Caco-2 (cell line): ENCODE results near the gene EFCAB5. TPM values are rescaled to one million over a fixed set of nuclear protein-coding genes. Genes with fewer than 3 reads are reported as not detected.

ENCODE experiments used
- BruUV-seq: library from RNA; stranded (reverse); fragments of 400-500 nt; replicated peaks from 2 replicates; lab custom pipeline; 2021; lab: Mats Ljungman, UMichigan
- CTCF ChIA-PET: fragments of 300-600 bp; sonication (Branson Sonifier 250); formaldehyde crosslinking; loops from one replicate; lab custom pipeline; 2022; ENCODE audit warnings: antibody characterized with exemption; lab: Charles Lee
- POLR2A ChIA-PET: fragments of 300-600 bp; sonication (Branson Sonifier 250); formaldehyde crosslinking; loops from one replicate; lab custom pipeline; 2022; ENCODE audit warnings: antibody characterized with exemption; lab: Charles Lee
- DNase-seq, 2 experiments: peaks; one replicate each; pipeline versions ENCODE4 v3.0.0 to v3.0.0-alpha.2; 2020 to 2022
- H3K27me3 ChIP-seq: replicated peaks from 2 replicates; pipeline ENCODE4 v1.6.0; 2011; ENCODE audit warnings: low read length; ENCODE audit not compliant: control insufficient read depth, insufficient read depth
- H3K36me3 ChIP-seq: 2 replicates; pipeline ENCODE4 v1.5.1; 2011; ENCODE audit warnings: low read length; ENCODE audit not compliant: control insufficient read depth, insufficient read depth
- H3K4me1 ChIP-seq: fragments of 250-450 bp; sonication (Bioruptor Pico); 2 replicates; pipeline ENCODE4 v1.5.1; 2020; ENCODE audit warnings: mild to moderate bottlenecking
- H3K4me3 ChIP-seq: 2 replicates; pipeline ENCODE4 v1.5.1; 2011; ENCODE audit warnings: low read depth, mild to moderate bottlenecking, control low read depth, low read length
- H3K9me3 ChIP-seq: fragments of 250-450 bp; sonication (Bioruptor Pico); 2 replicates; pipeline ENCODE4 v1.5.1; 2020; ENCODE audit warnings: mild to moderate bottlenecking, moderate library complexity
- H3K27ac Mint-ChIP-seq: one replicate; pipeline ENCODE4 v1.8.0; 2022; ENCODE audit warnings: mixed read lengths; ENCODE audit not compliant: unreplicated experiment
- H3K27me3 Mint-ChIP-seq: one replicate; pipeline ENCODE4 v1.8.0; 2022; ENCODE audit warnings: mixed read lengths; ENCODE audit not compliant: insufficient read depth, unreplicated experiment
- H3K36me3 Mint-ChIP-seq: one replicate; pipeline ENCODE4 v1.8.0; 2022; ENCODE audit warnings: mild to moderate bottlenecking, mixed read lengths; ENCODE audit not compliant: insufficient read depth, unreplicated experiment
- H3K4me1 Mint-ChIP-seq: one replicate; pipeline ENCODE4 v1.8.0; 2022; ENCODE audit warnings: low read depth, mixed read lengths; ENCODE audit not compliant: unreplicated experiment
- H3K4me3 Mint-ChIP-seq: one replicate; pipeline ENCODE4 v1.8.0; 2022; ENCODE audit warnings: mild to moderate bottlenecking, moderate library complexity, mixed read lengths; ENCODE audit not compliant: unreplicated experiment
- H3K9me3 Mint-ChIP-seq: one replicate; pipeline ENCODE4 v1.8.0; 2022; ENCODE audit warnings: mixed read lengths; ENCODE audit not compliant: unreplicated experiment
- intact Hi-C: fragments of 100-400 bp; cut with micrococcal nuclease; formaldehyde crosslinking; loops from one replicate; pipeline ENCODE4 v1.10.0; 2022; ENCODE audit not compliant: unreplicated experiment
- total RNA-seq: library from RNA; stranded (reverse); gene quantifications from 2 replicates; pipeline ENCODE4 v1.2.3, GENCODE V29; 2022
- TF ChIP-seq, protein P1 (sequence below), 2 experiments: fragments of 200-600 bp in 1 of 2; IDR thresholded peaks; 1 replicate in 1 of 2; 2 replicates in 1 of 2; pipeline versions ENCODE4 v1.5.1 to v1.8.0; 2011 to 2022; ENCODE audit warnings: antibody characterized with exemption in 1 of 2, control low read depth in 1 of 2, inconsistent platforms in 1 of 2, low read depth in 1 of 2, low read length in 1 of 2, mild to moderate bottlenecking in 1 of 2, moderate library complexity in 1 of 2; ENCODE audit not compliant: insufficient read depth in 1 of 2, severe bottlenecking in 1 of 2, unreplicated experiment in 1 of 2

Gene EFCAB5
- total RNA-seq, 1 experiment from 2014 or later, result 0.43 TPM

DNA sequence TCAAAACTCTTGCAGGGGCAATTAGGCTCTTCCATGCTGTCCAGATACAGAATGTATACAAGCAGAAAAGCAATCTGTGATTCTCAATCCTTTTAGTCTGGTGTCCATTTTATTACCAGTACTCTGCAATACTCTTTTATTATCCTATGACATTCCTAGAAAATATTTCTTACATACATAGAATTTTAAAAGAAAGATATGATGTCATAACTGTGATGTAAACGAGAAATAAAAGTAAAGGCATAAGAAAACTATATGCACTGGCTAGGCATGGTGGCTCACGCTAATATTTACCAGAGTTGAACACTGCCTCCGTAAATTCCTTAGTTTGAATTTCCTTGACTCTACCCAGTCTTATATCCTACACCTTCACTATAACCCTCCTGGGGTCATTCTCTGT lies 55.0 kb downstream of the EFCAB5 start:
- intact Hi-C loops, result no loop called here
- Histone ChIP-seq H3K4me3 (no peak overlapping the region), H3K27me3 (no peaks in the 10 kb centered on the region), H3K9me3 (peaks cover 10% of the 10 kb centered on the region), H3K4me1 (no peaks in the 10 kb centered on the region), H3K36me3 (no peaks in the 10 kb centered on the region)
- H3K27ac Mint-ChIP-seq, result no peak overlapping the region
- TF ChIP-seq, protein P1, sequence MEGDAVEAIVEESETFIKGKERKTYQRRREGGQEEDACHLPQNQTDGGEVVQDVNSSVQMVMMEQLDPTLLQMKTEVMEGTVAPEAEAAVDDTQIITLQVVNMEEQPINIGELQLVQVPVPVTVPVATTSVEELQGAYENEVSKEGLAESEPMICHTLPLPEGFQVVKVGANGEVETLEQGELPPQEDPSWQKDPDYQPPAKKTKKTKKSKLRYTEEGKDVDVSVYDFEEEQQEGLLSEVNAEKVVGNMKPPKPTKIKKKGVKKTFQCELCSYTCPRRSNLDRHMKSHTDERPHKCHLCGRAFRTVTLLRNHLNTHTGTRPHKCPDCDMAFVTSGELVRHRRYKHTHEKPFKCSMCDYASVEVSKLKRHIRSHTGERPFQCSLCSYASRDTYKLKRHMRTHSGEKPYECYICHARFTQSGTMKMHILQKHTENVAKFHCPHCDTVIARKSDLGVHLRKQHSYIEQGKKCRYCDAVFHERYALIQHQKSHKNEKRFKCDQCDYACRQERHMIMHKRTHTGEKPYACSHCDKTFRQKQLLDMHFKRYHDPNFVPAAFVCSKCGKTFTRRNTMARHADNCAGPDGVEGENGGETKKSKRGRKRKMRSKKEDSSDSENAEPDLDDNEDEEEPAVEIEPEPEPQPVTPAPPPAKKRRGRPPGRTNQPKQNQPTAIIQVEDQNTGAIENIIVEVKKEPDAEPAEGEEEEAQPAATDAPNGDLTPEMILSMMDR (IDR thresholded peaks at IDR 0.05; ENCODE audit: insufficient read depth in 1 of 2, low read depth in 1 of 2, low read length in 1 of 2, severe bottlenecking in 1 of 2, unreplicated experiment in 1 of 2), result no peak
- BruUV-seq, result no TSS peak
- CTCF ChIA-PET, result no interaction called here
- H3K27me3 Mint-ChIP-seq, result no peaks in the 10 kb centered on the region
- H3K4me1 Mint-ChIP-seq, result peaks cover 7% of the 10 kb centered on the region
- H3K9me3 Mint-ChIP-seq, result peaks cover 16% of the 10 kb centered on the region
- H3K4me3 Mint-ChIP-seq, result no peak overlapping the region
- no peaks in the 10 kb centered on the region for H3K36me3 Mint-ChIP-seq
- DNase-seq, result no peak
- POLR2A ChIA-PET, result no interaction called here

DNA sequence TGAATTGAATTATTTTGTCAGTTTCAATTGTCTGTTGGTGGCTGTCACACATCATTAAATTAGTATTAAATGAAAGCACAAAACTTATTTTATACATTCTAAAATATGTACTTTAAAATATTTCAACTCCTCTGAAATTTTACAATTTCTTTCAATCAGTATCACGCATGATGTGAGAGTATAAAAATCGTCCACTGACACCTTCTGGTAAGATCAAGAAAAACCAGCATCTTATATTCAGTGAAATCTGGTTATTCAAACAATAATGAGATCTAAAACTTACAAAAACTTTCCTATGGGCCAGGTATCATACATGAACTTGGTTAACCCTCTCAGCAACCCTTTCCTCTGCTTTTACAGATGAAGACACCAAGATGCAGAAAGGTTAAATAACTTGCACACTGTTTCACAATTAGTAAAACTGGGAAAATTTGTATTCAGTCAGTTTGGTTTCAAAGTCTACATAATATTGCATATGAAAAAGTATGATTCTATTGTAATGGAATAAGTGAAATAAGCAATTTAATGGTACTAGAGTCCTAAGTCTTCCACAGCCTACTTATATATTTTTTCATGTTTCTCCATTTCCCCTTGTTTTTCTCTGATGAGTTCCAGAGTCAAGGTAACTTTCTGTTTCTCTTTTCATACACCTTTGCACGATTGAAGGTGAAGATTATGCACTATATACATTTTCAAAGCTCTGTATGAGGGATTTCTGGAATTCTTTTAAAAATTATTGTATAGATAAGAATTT lies 58.7 kb downstream of the EFCAB5 start:
- intact Hi-C loops, result no loop called here
- no peak overlapping the region for H3K27ac Mint-ChIP-seq
- Histone ChIP-seq H3K9me3 (peaks cover 4% of the 10 kb centered on the region; the same call in 1 of the 2 replicates), H3K4me1 (peaks cover 3% of the 10 kb centered on the region; the same call in 1 of the 2 replicates), H3K27me3 (no peaks in the 10 kb centered on the region), H3K36me3 (no peaks in the 10 kb centered on the region), H3K4me3 (no peak overlapping the region)
- no peaks in the 10 kb centered on the region for H3K9me3 Mint-ChIP-seq
- TF ChIP-seq, protein P1 (IDR thresholded peaks at IDR 0.05; ENCODE audit: insufficient read depth in 1 of 2, low read depth in 1 of 2, low read length in 1 of 2, severe bottlenecking in 1 of 2, unreplicated experiment in 1 of 2), result no peak
- H3K36me3 Mint-ChIP-seq, result no peaks in the 10 kb centered on the region
- BruUV-seq, result no TSS peak
- H3K4me3 Mint-ChIP-seq, result no peak overlapping the region
- POLR2A ChIA-PET, result no interaction called here
- no peaks in the 10 kb centered on the region for H3K27me3 Mint-ChIP-seq
- no peak for DNase-seq
- H3K4me1 Mint-ChIP-seq, result peaks cover 7% of the 10 kb centered on the region
- CTCF ChIA-PET, result no interaction called here

DNA sequence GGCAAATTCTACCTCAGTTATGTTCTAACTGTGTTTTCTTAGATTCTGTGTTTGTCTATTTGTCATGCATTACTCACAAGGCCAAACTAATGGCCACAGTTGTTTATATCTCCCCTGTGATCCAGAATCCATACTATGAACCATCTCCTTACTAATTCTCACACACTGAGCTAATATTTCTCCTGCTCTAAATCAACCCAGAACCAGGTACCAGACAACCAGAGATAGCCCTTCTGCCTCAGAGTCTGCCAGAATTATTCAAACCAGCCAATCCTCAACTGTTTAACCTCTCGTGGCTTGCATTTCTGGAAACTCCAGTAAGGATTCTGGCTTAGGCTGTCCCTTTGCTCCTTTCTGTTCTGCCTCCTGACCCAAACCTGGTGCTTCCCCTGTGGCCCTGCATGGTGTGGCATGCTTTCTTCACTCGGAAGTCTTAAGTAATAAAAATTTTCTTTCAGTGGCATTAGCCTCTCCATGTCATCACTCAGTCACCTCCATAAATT lies 59.4 kb downstream of the EFCAB5 start:
- no peaks in the 10 kb centered on the region for H3K27me3 ChIP-seq
- no peak overlapping the region for H3K4me3 Mint-ChIP-seq
- peaks cover 9% of the 10 kb centered on the region for H3K4me1 ChIP-seq
- intact Hi-C loops, result no loop called here
- H3K36me3 Mint-ChIP-seq, result no peaks in the 10 kb centered on the region
- ChIA-PET POLR2A (no interaction called here), CTCF (no interaction called here)
- H3K27me3 Mint-ChIP-seq, result no peaks in the 10 kb centered on the region
- H3K9me3 Mint-ChIP-seq, result no peaks in the 10 kb centered on the region
- no peaks in the 10 kb centered on the region for H3K36me3 ChIP-seq
- H3K4me3 ChIP-seq, result no peak overlapping the region
- DNase-seq, result no peak
- no TSS peak for BruUV-seq
- peaks cover 11% of the 10 kb centered on the region for H3K4me1 Mint-ChIP-seq
- H3K9me3 ChIP-seq, result peaks cover 5% of the 10 kb centered on the region; the same call in 1 of the 2 replicates
- TF ChIP-seq, protein P1 (IDR thresholded peaks at IDR 0.05; ENCODE audit: insufficient read depth in 1 of 2, low read depth in 1 of 2, low read length in 1 of 2, severe bottlenecking in 1 of 2, unreplicated experiment in 1 of 2), result no peak
- H3K27ac Mint-ChIP-seq, result no peak overlapping the region
